Neural cell (in vitro differentiated cells): Measurements from ENCODE around the gene DNMT3A. TPM values are rescaled to one million over a fixed set of nuclear protein-coding genes. Genes with fewer than 3 reads are reported as not detected.

Experiments
- H2AFZ ChIP-seq: fragments of 200-600, 300-800 bp; sonication (generic), shearing (Covaris generic); 2 replicates; pipeline ENCODE4 v1.6.0; 2014; ENCODE audit warnings: low read depth, mild to moderate bottlenecking, antibody characterized with exemption, low read length, moderate library complexity
- H3F3A ChIP-seq: fragments of 200-600 bp; shearing (Covaris generic); 2 replicates; pipeline ENCODE4 v1.6.1; 2016; ENCODE audit warnings: mild to moderate bottlenecking, moderate library complexity, mixed read lengths, antibody characterized with exemption, low read length; ENCODE audit not compliant: insufficient read depth, poor library complexity, severe bottlenecking
- H3K27ac ChIP-seq: fragments of 200-600, 300-800 bp; sonication (generic), shearing (Covaris generic); 2 replicates; pipeline ENCODE4 v1.5.1; 2014; ENCODE audit warnings: mild to moderate bottlenecking, low read length, moderate library complexity
- H3K27me3 ChIP-seq: fragments of 300-800, 200-600 bp; sonication (generic), shearing (Covaris generic); 2 replicates; pipeline ENCODE4 v1.6.0; 2014; ENCODE audit warnings: mild to moderate bottlenecking, low read depth, low read length, moderate library complexity; ENCODE audit not compliant: insufficient read depth
- H3K36me3 ChIP-seq: fragments of 300-800, 200-600 bp; sonication (generic), shearing (Covaris generic); 2 replicates; pipeline ENCODE4 v1.5.1; 2014; ENCODE audit warnings: mild to moderate bottlenecking, antibody characterized with exemption, low read length, moderate library complexity; ENCODE audit not compliant: insufficient read depth
- H3K4me2 ChIP-seq: fragments of 300-800, 200-600 bp; sonication (generic), shearing (Covaris generic); 2 replicates; pipeline ENCODE4 v1.6.0; 2014; ENCODE audit warnings: mild to moderate bottlenecking, low read length
- H3K4me3 ChIP-seq: fragments of 300-800, 200-600 bp; sonication (generic), shearing (Covaris generic); 2 replicates; pipeline ENCODE4 v1.5.1; 2014; ENCODE audit warnings: mild to moderate bottlenecking, low read length, moderate library complexity
- H3K79me2 ChIP-seq: fragments of 200-600 bp; shearing (Covaris generic); replicated peaks from 2 replicates; pipeline ENCODE4 v1.6.0; 2014; ENCODE audit warnings: mild to moderate bottlenecking, low read length, moderate library complexity; ENCODE audit not compliant: insufficient read depth
- H3K9ac ChIP-seq: fragments of 300-800, 200-600 bp; sonication (generic), shearing (Covaris generic); 2 replicates; pipeline ENCODE4 v1.6.1; 2016; ENCODE audit warnings: mild to moderate bottlenecking, low read length, mixed read lengths
- H3K9me2 ChIP-seq: fragments of 200-600 bp; shearing (Covaris generic); 2 replicates; pipeline ENCODE4 v1.6.1; 2016; ENCODE audit warnings: mild to moderate bottlenecking, low read length, mixed read lengths; ENCODE audit not compliant: insufficient read depth
- H3K9me3 ChIP-seq: fragments of 200-600, 300-800 bp; sonication (generic), shearing (Covaris generic); 2 replicates; pipeline ENCODE4 v1.6.1; 2016; ENCODE audit warnings: mild to moderate bottlenecking, mixed run types, low read length, moderate library complexity, mixed read lengths
- H4K20me1 ChIP-seq: fragments of 200-600 bp; shearing (Covaris generic); 2 replicates; pipeline ENCODE4 v1.6.1; 2016; ENCODE audit warnings: mild to moderate bottlenecking, mixed run types; ENCODE audit not compliant: insufficient read depth
- EP300 ChIP-seq: fragments of 450-650 bp; conservative IDR thresholded peaks from 2 replicates; pipeline ENCODE4 v1.6.1; 2014; ENCODE audit warnings: antibody characterized with exemption, mild to moderate bottlenecking, moderate library complexity; ENCODE audit not compliant: poor library complexity, severe bottlenecking
- EZH2 ChIP-seq: fragments of 200-600, 300-800 bp; shearing (Covaris generic), sonication (generic); IDR thresholded peaks from 2 replicates; pipeline ENCODE4 v1.6.1; 2014; ENCODE audit warnings: antibody characterized with exemption, low read length, borderline replicate concordance, mild to moderate bottlenecking; ENCODE audit not compliant: insufficient read depth, poor library complexity, severe bottlenecking
- MXI1 ChIP-seq: fragments of 450-650 bp; conservative IDR thresholded peaks from 2 replicates; pipeline ENCODE4 v1.6.1; 2014; ENCODE audit warnings: antibody characterized with exemption, mild to moderate bottlenecking; ENCODE audit not compliant: poor library complexity, severe bottlenecking
- POLR2AphosphoS5 ChIP-seq: IDR thresholded peaks from 2 replicates; pipeline ENCODE4 v1.6.1; 2012
- RAD21 ChIP-seq: fragments of 450-650 bp; conservative IDR thresholded peaks from 2 replicates; pipeline ENCODE4 v1.6.1; 2014; ENCODE audit warnings: antibody characterized with exemption, mild to moderate bottlenecking, moderate library complexity
- SMC3 ChIP-seq: fragments of 450-650 bp; conservative IDR thresholded peaks from 2 replicates; pipeline ENCODE4 v1.6.1; 2014; ENCODE audit warnings: antibody characterized with exemption, mild to moderate bottlenecking, moderate library complexity; ENCODE audit not compliant: poor library complexity
- TAF1 ChIP-seq: IDR thresholded peaks from 2 replicates; pipeline ENCODE4 v1.6.1; 2012; ENCODE audit warnings: low read depth
- polyA minus RNA-seq: library from RNA; depleted of rRNA, polyadenylated mRNA; stranded (reverse); fragments of >200 nt; gene quantifications from 2 replicates; pipeline ENCODE4 v1.2.3, GENCODE V29; 2014
- polyA plus RNA-seq: library from polyadenylated mRNA; depleted of rRNA; stranded (reverse); fragments of >200 nt; gene quantifications from 2 replicates; pipeline ENCODE4 v1.2.3, GENCODE V29; 2014
- TF ChIP-seq, protein P1 (sequence below): fragments of 450-650 bp; IDR thresholded peaks from 2 replicates; pipeline ENCODE4 v1.5.1; 2014; ENCODE audit warnings: antibody characterized with exemption, mild to moderate bottlenecking, moderate library complexity; ENCODE audit not compliant: poor library complexity, severe bottlenecking
- TF ChIP-seq, protein P2 (sequence below): IDR thresholded peaks from 2 replicates; pipeline ENCODE4 v1.6.1; 2012; ENCODE audit warnings: borderline replicate concordance

DNMT3A gene
- 33.0 and 38.5 TPM in 2 replicates for polyA plus RNA-seq
- polyA minus RNA-seq, result 122 and 129 TPM in 2 replicates

DNA sequence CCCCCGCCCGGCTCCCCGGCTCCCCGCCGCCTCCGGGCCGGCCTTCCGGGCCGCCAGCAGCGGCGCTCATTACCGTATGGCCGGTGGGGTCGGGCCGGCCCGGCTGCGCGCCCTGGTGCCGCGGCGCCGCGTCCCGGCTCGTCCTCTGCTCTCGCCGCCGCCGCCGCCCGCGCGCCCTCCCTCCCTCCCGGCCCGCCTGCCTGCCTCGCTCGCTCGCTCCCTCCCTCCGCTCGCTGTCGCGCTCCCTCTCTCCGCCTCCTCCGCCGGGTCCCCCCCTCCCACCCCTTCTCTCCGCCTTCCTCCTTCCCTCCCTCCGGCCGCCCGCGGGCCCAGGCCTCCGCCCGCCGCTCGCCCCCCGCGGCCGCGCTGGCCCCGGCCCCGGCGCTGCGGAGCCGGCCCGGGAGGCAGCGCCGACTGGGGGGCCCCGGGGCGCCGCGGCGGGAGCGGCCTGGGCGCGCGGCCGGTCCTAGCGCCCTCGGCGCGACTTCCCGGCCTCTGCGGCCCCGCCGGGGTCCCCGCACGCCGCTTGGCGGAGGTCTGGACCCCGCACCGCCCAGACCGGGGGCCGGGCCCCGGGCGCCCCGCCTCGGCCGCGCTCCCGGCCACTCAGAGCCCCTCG lies at the start of gene DNMT3A:
TSS of gene DNMT3A (minus strand) at position 173 of the 619 bp plus-strand sequence. CDS start 27,941 bp downstream, outside the sequence.
- no peaks in the 10 kb centered on the region for H3K9me2 ChIP-seq
- TF ChIP-seq SMC3, result no peak
- peak; percentile 60 for TF ChIP-seq POLR2AphosphoS5
- peak within 1 kb of the TSS; percentile 73 for H3K4me3 ChIP-seq
- H3K9me3 ChIP-seq, result no peaks in the 10 kb centered on the region
- H3K4me2 ChIP-seq, result no peak within 1 kb of the TSS
- H3K9ac ChIP-seq, result peak within 1 kb of the TSS; percentile 82
- no peaks in the 10 kb centered on the region for H3K27me3 ChIP-seq
- peak within 1 kb of the TSS; percentile 40 for H3K27ac ChIP-seq
- no peaks in the 10 kb centered on the region for H3K36me3 ChIP-seq
- no peaks in the 10 kb centered on the region for H3F3A ChIP-seq
- H4K20me1 ChIP-seq, result peaks cover 3% of the 10 kb centered on the region
- no peak within 1 kb of the TSS for H2AFZ ChIP-seq
- H3K79me2 ChIP-seq, result peaks cover 3% of the 10 kb centered on the region

DNA sequence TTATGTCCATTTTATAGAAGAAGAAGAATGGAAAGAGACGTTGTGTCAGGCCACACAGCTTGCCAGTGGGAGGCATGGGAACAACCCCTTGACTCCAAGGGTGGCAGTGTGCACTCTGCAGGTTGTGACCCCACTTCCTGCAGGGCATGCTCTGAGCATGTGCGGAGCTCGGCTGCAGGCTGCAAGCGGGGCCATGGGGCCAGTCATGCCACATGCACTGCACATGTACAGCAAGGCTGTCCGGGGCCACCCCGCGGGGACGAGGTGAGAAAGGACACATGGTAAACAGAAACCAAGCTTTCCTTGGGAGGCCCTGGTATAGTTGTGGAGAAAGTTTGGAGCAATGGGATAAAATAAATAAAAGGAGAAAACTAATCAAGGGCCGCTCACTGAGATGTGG lies 47.4 kb upstream of the DNMT3A start:
- H3K4me2 ChIP-seq, result no peak overlapping the region
- no peaks in the 10 kb centered on the region for H3K9me2 ChIP-seq
- no peaks in the 10 kb centered on the region for H3K36me3 ChIP-seq
- H4K20me1 ChIP-seq, result no peaks in the 10 kb centered on the region
- no peaks in the 10 kb centered on the region for H3K27me3 ChIP-seq
- no peak for TF ChIP-seq POLR2AphosphoS5
- no peak for TF ChIP-seq MXI1
- no peak for TF ChIP-seq TAF1
- no peak for TF ChIP-seq EZH2
- TF ChIP-seq, protein P1, sequence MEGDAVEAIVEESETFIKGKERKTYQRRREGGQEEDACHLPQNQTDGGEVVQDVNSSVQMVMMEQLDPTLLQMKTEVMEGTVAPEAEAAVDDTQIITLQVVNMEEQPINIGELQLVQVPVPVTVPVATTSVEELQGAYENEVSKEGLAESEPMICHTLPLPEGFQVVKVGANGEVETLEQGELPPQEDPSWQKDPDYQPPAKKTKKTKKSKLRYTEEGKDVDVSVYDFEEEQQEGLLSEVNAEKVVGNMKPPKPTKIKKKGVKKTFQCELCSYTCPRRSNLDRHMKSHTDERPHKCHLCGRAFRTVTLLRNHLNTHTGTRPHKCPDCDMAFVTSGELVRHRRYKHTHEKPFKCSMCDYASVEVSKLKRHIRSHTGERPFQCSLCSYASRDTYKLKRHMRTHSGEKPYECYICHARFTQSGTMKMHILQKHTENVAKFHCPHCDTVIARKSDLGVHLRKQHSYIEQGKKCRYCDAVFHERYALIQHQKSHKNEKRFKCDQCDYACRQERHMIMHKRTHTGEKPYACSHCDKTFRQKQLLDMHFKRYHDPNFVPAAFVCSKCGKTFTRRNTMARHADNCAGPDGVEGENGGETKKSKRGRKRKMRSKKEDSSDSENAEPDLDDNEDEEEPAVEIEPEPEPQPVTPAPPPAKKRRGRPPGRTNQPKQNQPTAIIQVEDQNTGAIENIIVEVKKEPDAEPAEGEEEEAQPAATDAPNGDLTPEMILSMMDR, result no peak
- TF ChIP-seq, protein P2, sequence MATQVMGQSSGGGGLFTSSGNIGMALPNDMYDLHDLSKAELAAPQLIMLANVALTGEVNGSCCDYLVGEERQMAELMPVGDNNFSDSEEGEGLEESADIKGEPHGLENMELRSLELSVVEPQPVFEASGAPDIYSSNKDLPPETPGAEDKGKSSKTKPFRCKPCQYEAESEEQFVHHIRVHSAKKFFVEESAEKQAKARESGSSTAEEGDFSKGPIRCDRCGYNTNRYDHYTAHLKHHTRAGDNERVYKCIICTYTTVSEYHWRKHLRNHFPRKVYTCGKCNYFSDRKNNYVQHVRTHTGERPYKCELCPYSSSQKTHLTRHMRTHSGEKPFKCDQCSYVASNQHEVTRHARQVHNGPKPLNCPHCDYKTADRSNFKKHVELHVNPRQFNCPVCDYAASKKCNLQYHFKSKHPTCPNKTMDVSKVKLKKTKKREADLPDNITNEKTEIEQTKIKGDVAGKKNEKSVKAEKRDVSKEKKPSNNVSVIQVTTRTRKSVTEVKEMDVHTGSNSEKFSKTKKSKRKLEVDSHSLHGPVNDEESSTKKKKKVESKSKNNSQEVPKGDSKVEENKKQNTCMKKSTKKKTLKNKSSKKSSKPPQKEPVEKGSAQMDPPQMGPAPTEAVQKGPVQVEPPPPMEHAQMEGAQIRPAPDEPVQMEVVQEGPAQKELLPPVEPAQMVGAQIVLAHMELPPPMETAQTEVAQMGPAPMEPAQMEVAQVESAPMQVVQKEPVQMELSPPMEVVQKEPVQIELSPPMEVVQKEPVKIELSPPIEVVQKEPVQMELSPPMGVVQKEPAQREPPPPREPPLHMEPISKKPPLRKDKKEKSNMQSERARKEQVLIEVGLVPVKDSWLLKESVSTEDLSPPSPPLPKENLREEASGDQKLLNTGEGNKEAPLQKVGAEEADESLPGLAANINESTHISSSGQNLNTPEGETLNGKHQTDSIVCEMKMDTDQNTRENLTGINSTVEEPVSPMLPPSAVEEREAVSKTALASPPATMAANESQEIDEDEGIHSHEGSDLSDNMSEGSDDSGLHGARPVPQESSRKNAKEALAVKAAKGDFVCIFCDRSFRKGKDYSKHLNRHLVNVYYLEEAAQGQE, result no peak
- TF ChIP-seq SMC3, result no peak
- no peak for TF ChIP-seq EP300
- no peak for TF ChIP-seq RAD21
- H3K9ac ChIP-seq, result no peak overlapping the region
- no peaks in the 10 kb centered on the region for H3F3A ChIP-seq
- H3K27ac ChIP-seq, result no peak overlapping the region
- H2AFZ ChIP-seq, result no peak overlapping the region
- no peaks in the 10 kb centered on the region for H3K79me2 ChIP-seq
- H3K4me3 ChIP-seq, result no peak overlapping the region
- no peaks in the 10 kb centered on the region for H3K9me3 ChIP-seq
